GM04503 (cell line): Measurements from ENCODE around the gene ADTRP.
"Not testable (repeated sequence)": the region's sequence is repeated elsewhere in the genome, so short reads cannot be mapped to it uniquely, and the experiment has no call there.

ENCODE experiments used
- DNase-seq: peaks from one replicate; pipeline ENCODE4 v3.0.0-alpha.2; 2012; ENCODE audit warnings: low read depth

ADTRP gene

DNA sequence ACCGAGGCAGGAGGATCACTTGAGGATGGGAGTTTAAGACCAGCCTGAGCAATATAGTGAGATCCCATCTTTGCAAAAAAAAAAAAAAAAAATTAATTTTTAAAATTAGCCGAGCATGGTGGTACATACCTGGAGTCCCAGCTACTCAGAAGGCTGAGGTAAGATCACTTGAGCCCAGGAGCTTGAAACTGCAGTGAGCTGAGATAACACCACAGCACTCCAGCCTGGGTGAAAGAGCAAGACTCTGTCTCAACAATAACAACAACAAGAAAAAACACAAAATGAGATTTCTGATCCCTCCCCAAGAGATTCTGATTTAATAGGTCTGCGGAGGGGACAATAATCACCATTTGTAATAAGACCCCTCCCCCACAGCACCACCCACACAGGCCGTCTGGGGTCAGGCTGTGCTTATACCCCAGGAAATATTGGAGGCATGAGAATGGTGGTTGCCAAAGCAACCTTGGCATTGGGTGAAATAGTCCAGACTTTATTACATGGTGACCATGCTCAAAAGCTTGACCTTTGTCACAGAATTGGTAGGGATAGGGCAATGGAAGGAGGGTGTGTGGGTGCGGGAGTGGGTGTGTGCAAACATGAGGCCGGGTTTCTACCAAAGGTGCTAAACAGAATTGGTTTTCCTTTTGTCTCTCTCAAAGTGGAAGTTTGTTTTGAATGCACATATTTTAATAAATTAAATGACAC, 24.4 kb upstream of the ADTRP start:
- no peak for DNase-seq

DNA sequence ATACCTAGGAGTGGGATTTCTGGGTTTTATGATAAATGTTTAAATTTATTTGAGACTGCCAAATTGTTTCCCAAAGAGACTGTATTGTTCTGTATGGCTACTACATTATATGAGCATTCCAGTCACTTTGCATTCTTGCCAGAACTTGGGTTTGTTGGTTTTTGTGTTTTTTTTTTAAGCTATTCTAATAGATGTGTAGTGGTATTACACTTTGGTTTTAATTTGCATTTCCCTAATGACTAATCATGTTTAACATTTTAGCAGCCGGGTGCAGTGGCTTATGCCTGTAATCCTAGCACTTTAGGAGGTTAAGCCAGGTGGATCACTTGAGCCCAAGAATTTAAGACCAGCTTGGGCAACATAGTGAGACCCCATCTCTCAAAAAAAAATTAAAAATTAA, 21.9 kb upstream of the ADTRP start:
- not testable (repeated sequence) for DNase-seq

DNA sequence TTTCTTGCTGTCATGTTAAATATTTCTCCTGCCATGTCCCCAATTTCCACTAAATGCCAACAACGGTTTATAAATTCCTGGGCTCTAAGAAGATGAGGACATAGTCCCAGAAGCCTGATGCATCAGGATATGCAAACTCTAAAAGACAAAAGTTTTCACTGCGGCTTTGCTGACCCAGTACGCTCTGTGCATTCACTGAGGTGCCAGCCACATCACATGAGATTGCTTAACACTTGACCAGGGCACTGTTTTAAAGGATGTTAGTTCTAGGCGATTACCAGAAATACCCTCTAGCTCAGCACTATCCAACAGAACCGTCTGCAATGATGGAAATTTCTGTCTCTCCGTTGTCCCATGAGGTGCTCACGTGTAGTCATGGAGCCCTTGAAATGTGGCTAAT, 19.9 kb upstream of the ADTRP start:
- no peak for DNase-seq

DNA sequence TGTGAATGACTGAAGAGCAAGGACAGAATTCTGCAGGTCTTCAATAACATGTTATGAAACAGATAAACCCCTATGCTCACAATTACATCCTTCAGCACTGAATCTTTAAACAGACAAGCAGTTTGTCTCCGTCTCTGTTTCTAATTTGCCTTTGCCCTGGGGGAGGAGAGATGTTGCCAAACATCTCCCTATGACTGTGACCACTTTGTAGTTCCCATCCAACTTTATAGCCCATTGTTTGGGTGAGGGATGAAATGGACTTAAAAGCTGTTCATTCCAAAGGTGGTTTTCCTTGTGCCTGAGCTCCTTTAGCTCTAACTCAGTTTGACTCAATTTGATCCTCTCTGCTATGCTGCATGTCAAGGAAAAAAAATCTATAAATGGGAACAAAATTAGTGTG, 19.5 kb upstream of the ADTRP start:
- no peak for DNase-seq

DNA sequence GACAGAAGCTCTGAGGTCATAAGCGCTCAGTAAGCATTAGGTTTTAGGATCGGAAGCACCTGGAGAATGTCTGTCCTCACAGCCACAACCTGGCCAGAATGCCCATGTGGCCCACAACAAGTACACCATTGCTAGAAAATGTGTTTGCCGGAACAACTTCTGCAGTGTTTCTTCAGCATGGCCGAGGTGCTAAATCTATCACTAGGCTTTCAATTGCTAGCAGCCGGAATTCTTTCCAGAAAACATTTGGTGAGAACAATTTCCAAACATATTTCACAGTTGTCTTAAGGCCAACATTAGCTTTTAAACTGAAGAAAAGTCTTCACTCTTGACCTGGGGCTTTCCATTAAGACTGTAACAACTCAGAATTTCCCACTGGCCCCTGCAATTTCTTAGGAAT, 18.2 kb upstream of the ADTRP start:
- no peak for DNase-seq

DNA sequence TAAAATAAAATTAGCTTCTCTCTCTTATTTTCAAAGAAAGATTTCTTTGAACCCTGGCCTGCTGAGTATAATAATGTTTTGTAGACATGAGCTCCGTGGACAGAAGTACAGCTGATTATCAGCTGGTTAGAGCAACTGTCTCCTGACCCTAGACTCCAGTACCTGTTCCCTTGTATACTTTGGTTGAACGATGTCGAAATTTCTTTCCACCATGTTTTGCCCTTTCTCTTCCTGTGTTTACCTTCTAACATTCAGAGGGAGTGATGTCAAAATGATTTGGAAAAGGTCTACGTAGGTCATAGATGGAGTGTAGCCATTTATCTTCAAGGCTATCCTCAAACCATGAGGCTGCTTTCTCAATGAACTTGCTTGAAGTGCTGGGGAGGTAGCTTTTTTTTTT, 16.8 kb upstream of the ADTRP start:
- DNase-seq, result no peak

DNA sequence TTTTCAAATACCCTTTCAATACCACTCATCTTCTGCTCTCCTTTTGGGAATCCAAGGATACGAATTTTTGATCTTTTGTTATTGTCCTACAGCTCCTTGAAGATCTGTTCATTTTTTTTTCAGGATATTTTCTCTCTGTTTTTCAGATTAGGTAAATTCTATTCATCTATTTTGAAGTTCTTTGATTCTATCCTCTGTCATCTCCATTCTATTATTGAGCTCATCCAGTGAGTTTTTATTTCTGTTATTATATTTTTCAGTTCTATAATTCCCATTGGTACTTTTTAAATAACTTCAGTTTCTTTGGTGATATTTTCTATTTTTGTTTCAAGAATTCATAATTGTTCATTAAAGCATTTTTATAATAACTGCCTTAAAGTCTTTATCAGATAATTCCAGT, 14.7 kb upstream of the ADTRP start:
- no peak for DNase-seq

DNA sequence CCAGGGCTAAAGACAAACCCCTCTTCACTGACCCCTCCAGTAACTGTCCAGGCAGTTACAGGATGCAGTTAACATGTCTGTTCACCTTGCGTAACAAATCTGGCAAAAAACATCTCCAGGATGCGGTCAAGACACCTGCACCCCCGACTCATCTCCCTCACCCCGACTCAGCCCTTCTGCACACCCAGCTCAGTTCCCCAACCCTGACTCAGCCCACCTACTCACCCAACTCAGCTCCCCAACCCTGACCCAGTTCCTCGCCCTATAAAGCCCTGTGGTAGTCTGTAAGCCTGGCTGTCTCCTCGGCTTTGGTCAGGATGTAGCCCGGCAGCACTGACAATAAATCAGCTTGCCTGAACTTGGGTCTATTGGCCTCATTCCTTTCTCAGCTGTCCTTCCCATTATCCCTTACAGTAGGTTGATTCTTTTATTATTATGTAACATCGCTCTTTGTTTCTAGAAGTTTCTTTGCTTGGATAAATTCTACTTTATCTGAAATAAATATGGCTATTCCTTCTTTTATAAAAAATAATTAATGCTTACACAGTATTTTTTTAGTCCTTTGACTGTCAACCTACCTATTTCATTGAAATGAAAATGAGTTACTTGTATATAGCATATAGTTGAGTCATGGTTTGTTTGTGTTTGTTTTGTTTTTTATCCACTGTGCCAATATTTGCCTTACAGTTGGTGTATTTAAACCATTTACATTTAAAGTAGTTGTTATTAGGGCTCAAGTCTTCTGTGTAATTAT, 12.9 kb upstream of the ADTRP start:
- no peak for DNase-seq

DNA sequence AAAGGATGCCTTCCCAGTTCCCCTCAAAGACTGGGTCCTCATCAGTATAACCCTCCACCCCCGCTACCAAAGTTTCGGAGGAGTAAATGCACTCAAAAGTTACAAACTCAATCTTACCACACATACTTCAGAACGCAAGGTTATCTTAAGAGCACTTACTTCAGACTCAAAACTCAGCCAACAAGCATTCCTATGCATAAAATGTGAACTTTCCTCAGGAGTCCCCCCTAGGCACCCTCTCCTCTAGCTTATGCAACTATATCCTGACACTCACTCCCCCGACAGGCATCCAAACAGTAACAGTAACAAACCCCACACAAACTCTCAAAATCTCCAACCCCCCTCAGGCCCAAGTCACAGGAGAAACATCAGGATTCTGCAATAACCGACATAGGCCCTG, 11.1 kb upstream of the ADTRP start:
- DNase-seq, result no peak

DNA sequence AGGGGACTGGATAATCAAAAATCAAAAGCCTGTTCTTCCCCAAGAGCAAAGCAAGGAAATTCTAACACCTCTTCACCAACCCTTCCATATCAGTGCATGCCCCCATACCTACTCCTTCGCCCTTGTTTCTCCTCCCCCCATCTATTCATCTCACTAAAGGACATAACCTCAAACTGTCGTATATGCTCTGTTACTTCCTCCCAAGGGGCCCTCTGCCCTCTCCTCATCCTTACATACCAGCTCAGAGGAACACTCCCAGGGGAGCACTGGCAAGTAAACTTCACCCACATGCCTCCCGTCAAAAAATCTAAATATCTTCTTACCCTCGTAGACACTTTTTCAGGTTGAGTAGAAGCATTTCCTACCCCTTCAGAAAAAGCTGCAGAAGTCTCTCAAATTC, 9.4 kb upstream of the ADTRP start:
- DNase-seq, result no peak

DNA sequence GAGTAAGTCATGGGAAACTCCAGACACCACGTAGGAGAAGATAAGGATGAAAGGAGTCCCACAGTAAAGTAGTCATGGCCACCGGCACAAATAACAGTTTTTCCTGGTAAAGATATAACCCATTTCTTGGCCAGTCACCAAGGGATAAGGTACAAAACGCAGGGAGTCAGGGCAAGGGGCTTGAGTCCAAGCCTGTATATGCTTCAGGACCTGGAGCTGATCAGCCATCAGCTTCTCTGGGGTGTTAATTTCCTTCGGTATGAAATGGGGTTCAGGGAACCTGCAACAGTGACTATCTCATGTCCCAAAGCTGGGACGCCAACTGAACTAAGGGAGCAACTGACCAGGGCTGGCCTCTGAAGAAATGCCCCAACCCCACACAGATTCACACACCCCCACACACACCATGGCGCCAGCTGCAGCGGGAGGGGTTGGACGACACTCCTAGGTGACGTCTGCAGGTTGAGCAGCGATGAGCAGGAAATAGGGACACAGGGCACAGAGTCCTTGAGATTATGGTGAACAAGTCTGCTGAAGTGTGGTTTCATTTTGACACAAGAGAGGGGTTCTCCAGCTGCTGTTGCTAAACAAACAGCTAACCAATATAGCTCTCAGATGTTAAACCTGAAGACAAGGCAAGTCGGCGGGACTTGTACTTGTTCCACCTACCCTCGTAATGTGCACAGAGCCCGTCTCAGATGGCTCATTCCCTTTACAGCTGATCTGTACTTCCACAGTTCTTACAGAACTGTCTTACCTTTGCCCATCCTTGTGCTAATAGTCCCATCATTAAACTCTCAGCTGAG, 7.4 kb upstream of the ADTRP start:
- DNase-seq, result no peak

DNA sequence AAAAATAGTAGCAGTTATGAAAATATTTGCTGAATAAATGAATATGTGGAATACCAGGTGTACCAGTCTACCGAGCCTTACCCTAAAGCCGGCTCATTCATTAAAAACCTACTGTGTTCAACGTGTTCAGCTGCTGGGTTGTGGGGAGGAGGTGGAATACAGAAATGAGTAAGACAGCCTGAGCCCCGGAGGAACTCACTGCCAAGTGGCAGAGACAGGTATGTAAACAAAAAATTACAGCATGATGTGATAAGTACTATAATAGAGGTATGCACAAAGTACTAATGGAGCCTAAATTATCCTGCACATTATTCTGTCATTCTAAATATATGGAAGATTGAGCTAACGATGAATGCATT, 6.8 kb upstream of the ADTRP start:
- no peak for DNase-seq

DNA sequence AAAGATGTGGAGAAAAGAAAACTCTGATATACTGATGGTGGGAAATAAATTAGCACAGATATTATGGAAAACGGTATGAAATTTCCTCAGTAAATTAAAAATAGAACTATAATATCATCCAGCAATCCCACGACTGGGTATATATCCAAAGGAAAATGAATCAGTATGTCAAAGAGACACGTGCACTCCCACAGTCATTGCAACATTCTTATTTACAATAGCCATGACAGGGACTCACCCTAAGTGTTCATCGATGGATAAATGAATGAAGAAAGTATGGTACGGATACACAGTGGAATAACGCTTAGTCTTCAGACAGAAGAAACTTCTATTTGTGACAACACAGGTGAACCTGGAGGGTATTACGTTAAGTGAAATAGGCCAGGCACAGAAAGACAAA, 5.7 kb upstream of the ADTRP start:
- DNase-seq, result no peak

DNA sequence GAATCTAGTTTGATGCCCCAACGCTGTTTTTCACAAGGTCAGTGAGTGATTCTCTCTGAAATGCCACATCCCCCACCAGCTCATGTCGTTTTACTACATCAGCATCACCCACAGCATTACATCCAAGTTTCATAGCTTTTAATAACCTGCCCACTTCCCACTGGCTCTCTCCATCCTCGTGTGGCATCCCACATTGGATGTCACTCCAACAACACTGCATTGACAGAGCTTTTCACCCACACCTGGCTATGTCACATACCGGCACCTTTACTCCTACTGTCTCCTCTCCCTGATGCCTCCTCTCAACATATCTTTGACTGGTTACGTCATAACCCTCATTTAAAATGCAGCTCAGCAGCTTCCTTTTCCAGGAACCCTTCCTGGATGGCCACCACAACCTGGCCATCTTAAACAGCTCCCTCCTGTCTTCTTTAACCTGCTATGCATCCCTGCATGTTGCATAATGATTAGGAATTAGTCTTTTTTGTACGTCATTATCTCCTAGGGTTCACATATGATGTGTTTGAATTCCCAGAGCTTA, 5.0 kb upstream of the ADTRP start:
- DNase-seq, result no peak

DNA sequence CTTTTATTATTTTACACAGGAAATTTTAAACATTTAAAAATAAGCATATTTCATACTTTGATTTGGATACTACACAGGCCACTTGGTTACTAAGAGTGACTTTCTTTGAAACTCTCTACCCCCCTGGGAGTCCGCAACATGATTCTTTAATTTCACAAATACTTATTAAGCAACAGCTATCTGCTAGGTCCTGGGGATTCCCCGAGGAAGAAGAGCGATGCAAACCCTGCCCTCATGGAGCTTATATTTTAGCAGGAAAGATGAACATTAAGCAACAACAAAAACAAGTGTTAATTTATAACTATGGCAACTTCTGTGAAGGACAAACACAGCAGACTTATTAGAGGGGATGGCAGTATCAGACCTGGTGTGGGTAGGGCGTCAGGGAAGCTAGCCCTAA, 3.9 kb upstream of the ADTRP start:
- no peak for DNase-seq

DNA sequence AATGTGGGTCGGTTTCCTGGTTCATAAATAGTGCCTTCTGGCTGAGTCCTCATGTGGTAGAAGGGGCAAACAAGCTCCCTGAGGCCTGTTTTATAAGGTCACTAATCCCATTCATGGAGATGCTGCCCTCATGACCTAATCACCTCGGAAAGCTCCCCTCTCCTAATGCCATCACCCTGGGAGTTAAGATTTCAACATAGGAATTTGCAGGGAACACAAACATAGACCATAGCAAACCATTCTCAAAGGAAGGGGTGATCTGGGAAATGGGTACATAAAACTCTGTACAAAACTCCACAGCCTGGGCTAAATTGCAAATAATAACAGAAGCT, 1.5 kb upstream of the ADTRP start:
- DNase-seq, result no peak

DNA sequence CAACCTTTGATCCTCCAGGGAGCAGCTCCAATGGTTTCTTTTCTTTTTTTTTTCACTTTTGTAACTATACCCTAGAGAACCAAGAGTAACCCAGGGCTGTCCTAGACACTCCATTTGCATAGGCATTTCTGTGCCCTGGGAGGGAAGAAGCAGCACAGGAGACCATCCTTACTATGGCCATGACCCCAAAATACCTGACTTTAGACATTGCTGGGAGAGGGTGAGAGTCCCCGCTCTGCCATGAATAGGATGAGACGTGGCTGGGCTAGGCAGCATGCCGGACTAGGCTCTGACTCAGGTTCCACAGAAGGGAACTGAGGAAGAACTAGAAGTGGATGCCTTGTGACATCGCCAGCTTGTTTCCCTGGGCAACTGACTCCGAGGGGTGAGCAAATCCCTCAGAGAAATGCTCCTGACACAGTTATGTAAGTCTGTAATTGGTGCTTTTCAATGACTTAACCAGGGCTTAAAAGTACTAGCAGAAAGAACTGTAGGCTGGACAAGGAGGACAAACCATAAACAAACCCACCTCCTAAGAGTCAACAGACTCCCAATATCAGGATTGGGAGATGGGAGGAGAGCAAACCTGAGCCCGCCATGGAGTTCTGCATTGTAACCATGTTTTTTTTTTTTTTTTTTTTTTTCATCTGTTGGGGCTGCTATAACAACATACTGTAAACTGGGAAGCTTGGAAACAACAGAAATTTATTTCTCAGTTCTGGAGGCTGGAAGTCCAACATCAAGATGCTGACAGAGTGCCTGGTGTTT, 910 bp upstream of the ADTRP start:
- DNase-seq, result no peak

DNA sequence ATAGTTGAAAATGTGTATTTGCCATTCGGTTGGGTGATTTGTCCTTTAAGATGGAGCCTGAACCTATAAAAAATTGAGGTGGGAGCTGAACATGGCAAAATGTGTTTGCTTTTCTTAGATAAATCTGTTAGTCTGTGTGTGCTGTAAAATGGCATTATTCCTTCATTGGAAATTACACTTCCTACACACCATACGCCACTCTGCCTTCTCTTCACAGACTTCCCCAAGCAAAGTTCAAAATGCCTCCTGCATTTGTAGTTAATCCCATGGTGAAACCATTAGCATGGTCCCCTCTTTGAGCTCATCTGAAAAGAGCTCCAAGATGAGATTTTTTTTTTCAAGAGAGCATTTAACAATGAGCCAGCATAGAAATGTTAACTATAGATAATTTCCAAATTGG, 567 bp downstream of the ADTRP start:
- DNase-seq, result no peak

DNA sequence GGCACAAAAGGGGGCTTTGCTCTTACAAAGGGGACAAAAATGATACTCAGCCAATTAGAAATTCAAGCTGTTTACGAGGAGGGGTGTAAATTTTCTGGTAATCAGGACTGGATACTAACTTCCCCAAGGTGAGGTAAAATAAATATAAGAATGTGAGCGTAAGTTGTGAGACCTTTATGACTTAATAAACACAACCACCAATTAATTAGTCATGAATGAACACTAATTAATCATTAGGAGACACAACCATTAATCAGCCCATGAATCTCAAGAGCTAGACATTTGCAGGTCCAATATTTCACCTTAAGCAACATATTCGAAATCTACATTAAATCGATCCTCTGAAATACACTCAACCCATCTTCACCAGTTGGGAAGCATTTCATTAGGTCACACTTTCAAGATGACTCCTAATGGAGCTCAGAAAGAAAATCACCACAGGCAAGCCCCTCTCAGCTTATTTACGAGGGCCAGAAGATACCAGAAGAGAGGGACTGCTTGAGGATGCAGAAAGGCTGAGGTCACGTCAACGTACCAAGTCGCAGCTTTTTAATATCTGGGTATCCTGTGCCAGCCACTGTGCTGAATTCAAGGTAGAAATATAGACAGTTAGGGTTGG, 2.7 kb downstream of the ADTRP start:
- no peak for DNase-seq

DNA sequence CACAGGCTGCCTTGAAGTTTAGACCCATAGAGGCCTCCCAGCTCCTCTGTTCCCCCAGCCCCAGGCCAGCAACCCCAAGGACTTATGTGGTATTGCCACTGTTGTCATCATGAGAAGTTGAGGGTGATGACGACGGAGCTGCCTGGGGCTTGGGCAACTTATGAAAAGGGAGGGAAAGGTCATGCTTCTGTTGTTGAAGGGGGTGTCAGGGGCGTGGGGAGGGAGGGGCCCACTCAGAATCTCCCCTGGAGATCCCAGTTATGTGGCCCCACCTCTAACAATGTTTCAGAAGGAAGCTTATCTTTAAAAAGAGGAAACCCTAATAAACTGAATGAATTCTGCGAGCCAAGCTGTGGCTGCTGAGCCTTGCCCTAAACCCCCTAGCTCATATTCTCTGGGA, 4.2 kb downstream of the ADTRP start:
- no peak for DNase-seq

DNA sequence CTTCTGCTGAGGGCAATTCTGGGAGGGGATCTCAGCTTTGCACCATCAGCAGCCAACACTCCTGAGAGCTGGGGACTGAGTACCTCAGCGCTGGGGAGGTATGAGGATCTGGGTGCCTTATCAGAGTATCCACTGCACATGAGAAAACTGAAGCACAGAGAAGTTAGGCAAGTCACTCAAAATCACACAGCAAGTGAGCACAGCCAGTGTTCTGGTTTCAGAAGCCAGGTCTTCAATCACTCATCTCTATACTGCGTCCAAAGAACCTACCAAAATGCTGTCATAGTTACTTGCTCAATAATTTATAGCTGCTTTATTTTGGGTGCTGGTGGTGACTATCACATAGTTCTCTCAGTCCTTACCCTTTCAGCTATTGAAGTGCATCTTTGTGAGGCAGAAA, 5.0 kb downstream of the ADTRP start:
- DNase-seq, result no peak

DNA sequence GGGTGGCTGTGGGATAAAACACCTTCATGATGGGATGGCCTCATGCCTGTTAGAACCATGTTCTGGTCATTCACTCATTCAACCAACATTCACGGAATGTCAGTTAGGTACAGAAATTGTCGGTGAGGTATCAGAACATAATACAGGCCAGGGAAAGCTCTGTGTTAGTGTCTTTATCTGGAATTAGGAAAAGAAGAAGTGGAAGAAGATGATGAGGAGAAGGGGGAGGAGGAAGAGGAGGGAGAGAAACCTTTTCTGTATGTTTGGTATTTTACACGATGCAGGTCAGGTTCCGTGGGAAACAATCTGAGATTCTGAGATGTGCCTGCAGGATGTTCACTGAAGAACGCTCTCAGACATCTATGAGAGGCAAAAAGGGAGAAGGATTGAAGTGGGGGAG, 5.6 kb downstream of the ADTRP start:
- no peak for DNase-seq
